Stimulated activated naive CD8-positive, alpha-beta T cell treated with anti-CD3 and anti-CD28 coated beads, Interleukin-15, Interleukin-2, amounts not matched to agents 100 ng/mL and 50 ng/mL, for 24 hours (primary cell): ENCODE results near the gene CCDC180.
"Not testable (repeated sequence)": the region's sequence is repeated elsewhere in the genome, so short reads cannot be mapped to it uniquely, and the experiment has no call there.

Source experiments
- H3K27ac Mint-ChIP-seq: one replicate; pipeline ENCODE4 v1.8.0; 2021; ENCODE audit warnings: mild to moderate bottlenecking, mixed read lengths
- H3K27me3 Mint-ChIP-seq: one replicate; pipeline ENCODE4 v1.8.0; 2021; ENCODE audit warnings: mixed read lengths
- H3K36me3 Mint-ChIP-seq: one replicate; pipeline ENCODE4 v1.8.0; 2021; ENCODE audit warnings: low read depth, mixed read lengths
- H3K4me1 Mint-ChIP-seq: one replicate; pipeline ENCODE4 v1.8.0; 2021; ENCODE audit warnings: low read depth, mixed read lengths
- H3K4me3 Mint-ChIP-seq: one replicate; pipeline ENCODE4 v1.8.0; 2021; ENCODE audit warnings: mild to moderate bottlenecking, mixed read lengths
- H3K9me3 Mint-ChIP-seq: one replicate; pipeline ENCODE4 v1.8.0; 2021; ENCODE audit warnings: mixed read lengths

The CCDC180 gene

GRCh38 chr9:97319395-97319794 lies 11.9 kb downstream of the CCDC180 start:
- Mint-ChIP-seq H3K4me1 (no peaks in the 10 kb centered on the region), H3K4me3 (no peak overlapping the region), H3K27ac (peak overlapping the region; percentile 62), H3K9me3 (no peaks in the 10 kb centered on the region), H3K27me3 (no peaks in the 10 kb centered on the region), H3K36me3 (peaks cover 20% of the 10 kb centered on the region)

DNA sequence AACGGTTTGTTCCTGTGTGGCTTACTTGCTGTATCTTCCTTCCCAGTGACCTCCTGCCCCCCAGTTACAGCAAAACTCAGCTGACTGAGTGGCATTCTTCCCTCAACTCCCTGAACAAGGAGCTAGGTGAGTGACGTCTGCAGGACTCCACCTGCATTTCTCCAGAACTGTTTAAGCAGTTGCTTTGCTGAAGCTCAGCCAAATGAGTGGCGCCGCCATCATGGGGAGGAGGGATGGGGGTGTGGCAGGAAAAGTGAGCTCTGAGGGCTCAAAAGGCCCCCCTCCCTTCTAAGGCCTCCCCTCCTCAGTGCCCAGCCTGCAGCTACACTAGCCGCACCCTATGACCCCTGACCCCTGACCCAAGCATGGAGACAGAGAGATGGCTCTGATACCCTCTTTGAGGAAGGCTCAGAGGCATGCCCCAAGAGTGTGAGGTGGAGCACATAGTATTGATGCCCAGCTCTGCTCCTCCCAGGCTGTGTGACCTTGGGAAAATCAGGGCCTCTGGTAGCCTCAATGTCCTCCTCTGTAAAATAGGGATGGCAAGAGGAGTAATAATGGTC lies 12.7 kb downstream of the CCDC180 start:
- H3K4me3 Mint-ChIP-seq, result no peak overlapping the region
- H3K36me3 Mint-ChIP-seq, result peaks cover 20% of the 10 kb centered on the region

GRCh38 chr9:97321251-97321650 lies 13.8 kb downstream of the CCDC180 start:
- Mint-ChIP-seq H3K27me3 (no peaks in the 10 kb centered on the region), H3K9me3 (no peaks in the 10 kb centered on the region), H3K36me3 (peaks cover 27% of the 10 kb centered on the region), H3K4me3 (no peak overlapping the region), H3K4me1 (no peaks in the 10 kb centered on the region), H3K27ac (no peak overlapping the region)

More for the DNA sequence above, 12.7 kb downstream of the CCDC180 start:
- no peaks in the 10 kb centered on the region for H3K9me3 Mint-ChIP-seq
- H3K27me3 Mint-ChIP-seq, result no peaks in the 10 kb centered on the region
- no peaks in the 10 kb centered on the region for H3K4me1 Mint-ChIP-seq
- H3K27ac Mint-ChIP-seq, result no peak overlapping the region

DNA sequence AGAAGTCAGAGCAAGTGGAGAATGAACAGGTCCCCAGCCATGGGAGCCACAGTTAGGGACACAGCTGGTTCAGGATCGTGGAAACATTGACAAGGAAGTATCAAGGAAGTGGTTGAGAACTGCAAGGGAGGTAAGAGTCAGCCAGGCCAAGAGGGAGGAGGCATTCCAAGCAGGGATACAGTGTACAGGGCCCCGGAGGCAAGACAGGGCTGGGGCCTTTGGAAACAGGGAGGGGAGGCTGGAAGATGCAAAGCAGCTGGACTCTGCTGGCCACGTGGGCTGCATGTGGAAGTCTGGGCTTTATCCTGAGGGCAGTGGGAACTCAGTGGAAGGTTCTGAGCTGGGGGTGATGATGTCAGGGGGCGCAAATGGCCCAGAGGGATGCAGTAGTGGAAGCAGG lies 14.2 kb downstream of the CCDC180 start:
- peaks cover 27% of the 10 kb centered on the region for H3K36me3 Mint-ChIP-seq
- H3K4me1 Mint-ChIP-seq, result no peaks in the 10 kb centered on the region
- H3K9me3 Mint-ChIP-seq, result no peaks in the 10 kb centered on the region
- no peak overlapping the region for H3K27ac Mint-ChIP-seq
- H3K27me3 Mint-ChIP-seq, result no peaks in the 10 kb centered on the region
- H3K4me3 Mint-ChIP-seq, result no peak overlapping the region

GRCh38 chr9:97322105-97322504 lies 14.6 kb downstream of the CCDC180 start:
- Mint-ChIP-seq H3K27ac (no peak overlapping the region), H3K4me1 (no peaks in the 10 kb centered on the region), H3K9me3 (no peaks in the 10 kb centered on the region), H3K36me3 (peaks cover 27% of the 10 kb centered on the region), H3K27me3 (no peaks in the 10 kb centered on the region), H3K4me3 (no peak overlapping the region)

- Mint-ChIP-seq H3K36me3 (peaks cover 28% of the 10 kb centered on the region), H3K27me3 (no peaks in the 10 kb centered on the region), H3K4me1 (no peaks in the 10 kb centered on the region), H3K27ac (no peak overlapping the region), H3K4me3 (no peak overlapping the region), H3K9me3 (no peaks in the 10 kb centered on the region)
Observed at GRCh38 chr9:97324954-97325353, 17.5 kb downstream of the CCDC180 start.

- Mint-ChIP-seq H3K9me3 (no peaks in the 10 kb centered on the region), H3K4me1 (no peaks in the 10 kb centered on the region), H3K27ac (no peak overlapping the region), H3K4me3 (no peak overlapping the region), H3K27me3 (no peaks in the 10 kb centered on the region), H3K36me3 (peaks cover 33% of the 10 kb centered on the region)
Observed at GRCh38 chr9:97327562-97327961, 20.1 kb downstream of the CCDC180 start.

DNA sequence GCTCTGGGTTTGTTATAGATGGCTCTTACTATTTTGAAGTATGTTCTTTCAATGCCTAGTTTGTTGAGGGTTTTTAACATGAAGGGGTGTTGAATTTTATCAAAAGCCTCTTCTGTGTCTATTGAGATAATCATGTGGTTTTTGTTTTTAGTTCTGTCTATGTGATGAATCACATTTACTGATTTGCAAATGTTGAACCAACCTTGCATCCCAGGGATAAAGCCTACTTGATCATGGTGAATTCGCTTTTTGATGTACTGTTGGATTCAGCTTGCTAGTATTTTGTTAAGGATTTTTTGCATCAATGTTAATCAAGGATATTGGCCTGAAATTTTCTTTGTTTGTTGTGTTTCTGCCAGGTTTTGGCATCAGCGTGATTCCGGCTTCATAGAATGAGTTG lies 25.5 kb downstream of the CCDC180 start:
- no peaks in the 10 kb centered on the region for H3K27me3 Mint-ChIP-seq
- no peaks in the 10 kb centered on the region for H3K9me3 Mint-ChIP-seq
- H3K27ac Mint-ChIP-seq, result no peak overlapping the region
- no peak overlapping the region for H3K4me3 Mint-ChIP-seq
- H3K4me1 Mint-ChIP-seq, result no peaks in the 10 kb centered on the region
- peaks cover 51% of the 10 kb centered on the region for H3K36me3 Mint-ChIP-seq

- H3K27ac Mint-ChIP-seq, H3K4me3 Mint-ChIP-seq, H3K4me1 Mint-ChIP-seq, H3K9me3 Mint-ChIP-seq, H3K27me3 Mint-ChIP-seq: not testable (repeated sequence)
- peaks cover 44% of the 10 kb centered on the region for H3K36me3 Mint-ChIP-seq
Observed at GRCh38 chr9:97335622-97336021, 28.2 kb downstream of the CCDC180 start.

DNA sequence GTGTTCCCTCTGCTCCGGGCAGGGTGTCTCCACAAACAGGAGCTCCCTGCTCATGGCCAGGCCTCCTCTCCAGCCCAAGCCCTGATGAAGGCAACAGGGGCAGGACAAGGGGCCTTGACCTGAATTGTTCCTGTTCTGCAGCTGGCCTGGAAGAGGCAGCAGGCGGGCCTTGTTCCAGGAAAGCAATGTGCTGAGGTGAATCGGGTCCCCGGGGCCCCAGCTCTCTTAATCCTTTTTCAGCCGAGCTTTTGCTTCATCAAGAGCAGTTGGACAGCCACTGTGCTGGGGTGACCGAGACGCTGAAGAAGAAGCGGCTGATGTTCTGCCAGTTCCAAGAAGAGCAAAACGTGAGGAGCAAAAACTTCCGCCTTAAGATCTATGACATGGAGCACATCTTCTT lies 41.4 kb downstream of the CCDC180 start:
- Mint-ChIP-seq H3K36me3 (peaks cover 5% of the 10 kb centered on the region), H3K4me3 (no peak overlapping the region), H3K27me3 (no peaks in the 10 kb centered on the region), H3K9me3 (no peaks in the 10 kb centered on the region), H3K27ac (no peak overlapping the region), H3K4me1 (no peaks in the 10 kb centered on the region)

DNA sequence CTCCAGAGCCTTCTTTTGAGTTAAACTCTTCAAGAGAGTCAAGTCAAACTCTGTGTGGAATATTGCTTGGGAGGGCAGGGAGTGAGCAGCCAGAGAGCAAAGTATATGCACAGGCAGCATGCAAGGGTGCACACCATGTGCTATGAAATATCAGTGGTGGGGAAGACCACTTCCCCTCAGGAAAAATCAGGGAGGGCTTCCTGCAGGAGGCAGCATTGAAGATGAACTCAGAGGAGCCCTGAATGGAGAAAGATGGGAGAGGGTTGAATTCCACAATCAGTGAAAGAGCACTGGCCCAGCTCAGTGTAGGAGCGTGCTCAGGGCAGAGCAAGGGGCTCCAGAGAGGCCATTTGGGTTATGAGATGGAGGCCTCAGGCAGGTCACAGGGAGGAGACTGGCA lies 41.9 kb downstream of the CCDC180 start:
- Mint-ChIP-seq H3K27me3 (no peaks in the 10 kb centered on the region), H3K27ac (no peak overlapping the region), H3K4me1 (no peaks in the 10 kb centered on the region), H3K4me3 (no peak overlapping the region), H3K36me3 (peaks cover 5% of the 10 kb centered on the region), H3K9me3 (no peaks in the 10 kb centered on the region)

GRCh38 chr9:97354637-97355036 lies 47.2 kb downstream of the CCDC180 start:
- H3K27ac Mint-ChIP-seq, result no peak overlapping the region
- no peaks in the 10 kb centered on the region for H3K4me1 Mint-ChIP-seq
- H3K4me3 Mint-ChIP-seq, result no peak overlapping the region
- H3K9me3 Mint-ChIP-seq, result no peaks in the 10 kb centered on the region
- H3K36me3 Mint-ChIP-seq, result peaks cover 5% of the 10 kb centered on the region
- H3K27me3 Mint-ChIP-seq, result no peaks in the 10 kb centered on the region

GRCh38 chr9:97357056-97357455 lies 49.6 kb downstream of the CCDC180 start:
- Mint-ChIP-seq H3K9me3 (no peaks in the 10 kb centered on the region), H3K27ac (no peak overlapping the region), H3K36me3 (peaks cover 7% of the 10 kb centered on the region)

More at GRCh38 chr9:97357056-97357455, 49.6 kb downstream of the CCDC180 start:
- Mint-ChIP-seq H3K27me3 (no peaks in the 10 kb centered on the region), H3K4me3 (no peak overlapping the region), H3K4me1 (no peaks in the 10 kb centered on the region)
